ENCODE data around the gene SLC22A31.

The SLC22A31 gene

DNA sequence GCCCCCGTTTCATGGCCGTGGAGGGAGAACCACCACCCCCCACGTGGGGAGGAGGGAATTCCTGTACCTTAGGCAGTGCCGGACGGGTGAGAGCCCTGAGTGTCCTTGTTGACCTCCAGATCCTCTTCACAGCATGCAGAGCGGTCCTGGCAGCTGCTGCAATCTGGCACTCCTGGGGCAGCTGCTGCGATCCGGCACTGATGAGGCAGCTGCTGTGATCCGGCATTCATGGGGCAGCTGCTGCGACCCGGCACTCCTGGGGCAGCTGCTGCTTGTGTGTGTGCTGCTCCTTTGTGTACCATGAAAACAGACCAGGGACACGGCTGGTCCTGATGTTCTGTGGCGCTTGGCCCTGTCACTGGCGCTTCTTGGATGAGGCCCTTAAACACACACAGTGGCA, 29.9 kb upstream of the SLC22A31 start:
- H3K4me3 ChIP-seq (ENCODE audit: low read depth, low read length): no peak overlapping the region
- no peak for DNase-seq (ENCODE audit: low read depth)
- TF ChIP-seq, protein P1, sequence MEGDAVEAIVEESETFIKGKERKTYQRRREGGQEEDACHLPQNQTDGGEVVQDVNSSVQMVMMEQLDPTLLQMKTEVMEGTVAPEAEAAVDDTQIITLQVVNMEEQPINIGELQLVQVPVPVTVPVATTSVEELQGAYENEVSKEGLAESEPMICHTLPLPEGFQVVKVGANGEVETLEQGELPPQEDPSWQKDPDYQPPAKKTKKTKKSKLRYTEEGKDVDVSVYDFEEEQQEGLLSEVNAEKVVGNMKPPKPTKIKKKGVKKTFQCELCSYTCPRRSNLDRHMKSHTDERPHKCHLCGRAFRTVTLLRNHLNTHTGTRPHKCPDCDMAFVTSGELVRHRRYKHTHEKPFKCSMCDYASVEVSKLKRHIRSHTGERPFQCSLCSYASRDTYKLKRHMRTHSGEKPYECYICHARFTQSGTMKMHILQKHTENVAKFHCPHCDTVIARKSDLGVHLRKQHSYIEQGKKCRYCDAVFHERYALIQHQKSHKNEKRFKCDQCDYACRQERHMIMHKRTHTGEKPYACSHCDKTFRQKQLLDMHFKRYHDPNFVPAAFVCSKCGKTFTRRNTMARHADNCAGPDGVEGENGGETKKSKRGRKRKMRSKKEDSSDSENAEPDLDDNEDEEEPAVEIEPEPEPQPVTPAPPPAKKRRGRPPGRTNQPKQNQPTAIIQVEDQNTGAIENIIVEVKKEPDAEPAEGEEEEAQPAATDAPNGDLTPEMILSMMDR (IDR thresholded peaks at IDR 0.05; ENCODE audit: low read depth, low read length, missing control alignments): no peak
- in situ Hi-C loops (cut with HindIII; ENCODE audit: low sequenced_read_pairs): no loop called here

DNA sequence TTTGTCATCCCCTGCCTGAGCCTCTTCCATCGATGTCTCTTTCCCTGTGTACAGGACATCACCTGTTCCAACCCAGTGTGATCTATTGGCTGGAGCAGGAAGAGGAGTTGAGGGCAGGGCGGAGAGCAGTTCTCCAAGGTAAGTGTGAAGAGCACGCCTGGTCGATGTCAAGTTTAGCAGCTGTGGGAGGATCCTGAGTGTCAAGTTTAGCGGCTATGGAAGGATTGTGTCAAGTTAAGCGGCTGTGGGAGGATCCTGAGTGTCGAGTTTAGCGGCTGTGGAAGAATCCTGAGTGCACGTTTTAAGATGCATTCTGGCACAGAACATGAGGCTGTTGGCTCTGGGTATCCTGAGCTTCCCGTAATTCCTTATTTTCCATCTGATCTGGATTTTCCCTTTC, 24.3 kb upstream of the SLC22A31 start:
- TF ChIP-seq, protein P1 (IDR thresholded peaks at IDR 0.05; ENCODE audit: low read depth, low read length, missing control alignments): no peak
- H3K4me3 ChIP-seq (ENCODE audit: low read depth, low read length): no peak overlapping the region
- in situ Hi-C loops (cut with HindIII; ENCODE audit: low sequenced_read_pairs): loop anchor here (25.0 kb wide), 1 partner anchor 262 kb away; no protein-coding TSS in a partner anchor
- no peak for DNase-seq (ENCODE audit: low read depth)

DNA sequence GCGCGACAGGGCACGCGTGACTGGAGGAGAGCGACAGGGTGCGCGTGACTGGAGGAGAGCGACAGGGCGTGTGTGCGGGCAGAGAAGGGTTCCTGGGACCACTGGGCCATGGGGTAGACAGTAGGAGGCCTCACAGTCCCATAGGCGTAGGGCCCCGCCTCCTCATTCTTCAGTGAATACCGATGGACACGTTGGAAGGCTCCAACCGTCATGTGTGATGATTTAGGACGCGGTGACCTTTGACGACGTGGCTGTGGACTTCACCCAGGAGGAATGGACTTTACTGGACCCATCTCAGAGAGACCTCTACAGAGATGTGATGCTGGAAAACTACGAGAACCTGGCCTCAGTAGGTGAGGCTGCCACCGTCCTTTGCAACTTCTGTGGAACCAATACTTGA, 22.6 kb upstream of the SLC22A31 start:
- DNase-seq (ENCODE audit: low read depth): no peak
- in situ Hi-C loops (cut with HindIII; ENCODE audit: low sequenced_read_pairs): loop anchor here (25.0 kb wide), 1 partner anchor 261 kb away; no protein-coding TSS in a partner anchor
- TF ChIP-seq, protein P1 (IDR thresholded peaks at IDR 0.05; ENCODE audit: low read depth, low read length, missing control alignments): no peak
- H3K4me3 ChIP-seq (ENCODE audit: low read depth, low read length): no peak overlapping the region

DNA sequence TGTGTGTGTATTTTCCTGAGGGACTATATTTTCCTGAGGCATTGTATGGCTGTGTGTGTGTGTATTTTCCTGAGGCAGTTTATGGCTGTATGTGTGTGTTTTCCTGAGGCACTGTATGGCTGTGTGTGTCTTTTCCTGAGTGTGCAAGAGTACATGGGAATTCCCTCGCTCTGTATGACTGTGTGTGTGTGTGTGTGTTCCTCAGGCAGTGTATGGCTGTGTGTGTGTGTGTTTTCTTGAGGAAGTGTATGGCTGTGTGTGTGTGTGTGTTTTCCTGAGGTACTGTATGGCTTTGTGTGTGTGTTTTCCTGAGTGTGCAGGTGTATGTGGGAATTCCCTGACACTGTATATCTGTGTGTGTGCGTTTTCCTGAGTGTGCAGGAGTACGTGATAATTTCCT, 21.3 kb upstream of the SLC22A31 start:
- TF ChIP-seq, protein P1 (IDR thresholded peaks at IDR 0.05; ENCODE audit: low read depth, low read length, missing control alignments): no peak
- H3K4me3 ChIP-seq (ENCODE audit: low read depth, low read length): no peak overlapping the region
- in situ Hi-C loops (cut with HindIII; ENCODE audit: low sequenced_read_pairs): loop anchor here (25.0 kb wide), 1 partner anchor 259 kb away; no protein-coding TSS in a partner anchor
- no peak for DNase-seq (ENCODE audit: low read depth)

DNA sequence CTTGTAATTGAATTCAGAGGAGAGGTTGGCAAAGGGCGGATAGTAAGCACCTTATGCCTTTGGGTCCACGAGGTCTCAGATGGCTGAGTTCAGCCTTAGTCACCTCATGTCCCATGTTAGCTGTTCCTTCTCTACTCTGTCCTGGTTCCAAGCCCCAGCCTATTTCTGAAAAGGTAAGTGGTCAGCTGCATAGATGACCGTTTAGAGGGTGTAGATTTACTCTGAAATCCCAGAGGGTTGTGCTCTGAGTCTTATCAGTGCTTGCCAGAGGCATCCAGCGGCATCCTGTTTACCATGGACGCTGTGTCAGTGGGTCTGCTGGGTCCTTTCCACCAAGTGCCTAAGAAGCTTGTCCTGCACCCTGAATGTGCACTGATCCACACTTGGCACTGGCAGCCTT, 19.0 kb upstream of the SLC22A31 start:
- TF ChIP-seq, protein P1 (IDR thresholded peaks at IDR 0.05; ENCODE audit: low read depth, low read length, missing control alignments): no peak
- no peak overlapping the region for H3K4me3 ChIP-seq (ENCODE audit: low read depth, low read length)
- in situ Hi-C loops (cut with HindIII; ENCODE audit: low sequenced_read_pairs): loop anchor here (5.0 to 25.0 kb wide), 3 partner anchors 77 to 257 kb away; no protein-coding TSS in a partner anchor
- no peak for DNase-seq (ENCODE audit: low read depth)

DNA sequence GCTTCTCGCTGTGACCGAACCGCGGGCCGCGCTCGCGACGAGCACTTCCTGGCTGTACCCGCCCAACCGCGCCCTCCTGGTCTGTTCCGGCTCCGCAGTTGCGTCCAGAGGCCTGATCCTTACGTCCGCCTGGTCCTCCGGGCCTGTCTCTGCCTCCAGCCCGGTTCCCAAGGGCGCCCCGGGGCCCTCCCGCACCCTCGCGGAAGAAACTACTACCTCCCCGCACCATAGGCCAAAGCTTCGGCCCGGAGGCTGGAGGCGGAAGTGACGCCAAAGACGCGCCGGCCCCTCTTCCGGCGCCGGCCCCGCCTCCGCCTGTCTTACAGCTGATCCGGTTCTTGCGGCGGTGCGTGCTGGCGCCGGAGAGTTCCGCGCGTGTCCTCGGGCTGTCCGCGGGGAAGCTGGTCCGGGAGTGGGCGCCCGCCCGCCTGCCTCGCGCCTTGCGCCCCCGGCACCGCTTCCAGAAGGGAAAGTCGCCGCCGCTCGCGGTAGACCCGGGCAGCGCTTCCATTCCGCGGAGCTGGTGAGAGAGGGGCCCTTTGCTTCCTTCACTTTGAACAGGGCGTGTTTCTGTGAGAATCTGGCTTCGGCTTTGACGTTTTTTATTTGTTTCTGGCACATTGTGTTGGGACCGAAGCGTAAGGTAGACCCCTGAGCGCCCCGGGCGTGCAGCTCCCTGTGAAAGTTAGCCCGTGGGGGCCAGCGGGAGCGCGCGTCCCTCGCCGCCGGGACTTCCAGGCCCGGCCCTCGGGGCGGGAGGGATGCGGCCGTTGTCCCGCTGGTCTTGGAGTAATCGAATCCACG, 17.3 kb upstream of the SLC22A31 start, which contains the start of gene ZNF778:
Gene ZNF778, plus strand, starts transcription at position 316 of the 804 bp plus-strand sequence. CDS start 3,425 bp downstream, outside the sequence.
- DNase-seq (ENCODE audit: low read depth): peak; percentile 42
- in situ Hi-C loops (cut with HindIII; ENCODE audit: low sequenced_read_pairs): loop anchor here (5.0 to 25.0 kb wide), 3 partner anchors 75 to 255 kb away; no protein-coding TSS in a partner anchor
- H3K4me3 ChIP-seq (ENCODE audit: low read depth, low read length): peak within 1 kb of the TSS; percentile 92
- TF ChIP-seq, protein P1 (IDR thresholded peaks at IDR 0.05; ENCODE audit: low read depth, low read length, missing control alignments): no peak

Data from astrocyte of the cerebellum (primary cell).